HG02852 (cell line): Measurements from ENCODE around the gene CASP2.
"Not testable (repeated sequence)": the region's sequence is repeated elsewhere in the genome, so short reads cannot be mapped to it uniquely, and the experiment has no call there.

ENCODE experiments used
- ATAC-seq: cut with Tn5 transposase; IDR thresholded peaks from one replicate; pipeline ENCODE4 v1.9.1; 2021; ENCODE audit warnings: mild to moderate bottlenecking, moderate library complexity; ENCODE audit not compliant: unreplicated experiment

The CASP2 gene

GRCh38 chr7:143263266-143264195 lies 24.6 kb upstream of the CASP2 start, which contains the start of gene GSTK1:
TSS of gene GSTK1 (plus strand) at chr7:143263441. CDS start at chr7:143263514, 73 bp downstream.
- ATAC-seq, result peak; percentile 95

GRCh38 chr7:143264196-143264568 lies 24.0 kb upstream of the CASP2 start:
- ATAC-seq, result not testable (repeated sequence)

GRCh38 chr7:143265017-143265693 lies 23.0 kb upstream of the CASP2 start:
- ATAC-seq, result no peak

GRCh38 chr7:143269251-143269650 lies 18.9 kb upstream of the CASP2 start:
- no peak for ATAC-seq

GRCh38 chr7:143271240-143271639 lies 16.9 kb upstream of the CASP2 start:
- ATAC-seq, result no peak

GRCh38 chr7:143272871-143273270 lies 15.3 kb upstream of the CASP2 start:
- no peak for ATAC-seq

GRCh38 chr7:143279186-143280098 lies 8.7 kb upstream of the CASP2 start:
- no peak for ATAC-seq

- ATAC-seq, result no peak
Observed at GRCh38 chr7:143280160-143280559, 8.0 kb upstream of the CASP2 start.

GRCh38 chr7:143280566-143280965 lies 7.6 kb upstream of the CASP2 start:
- ATAC-seq, result no peak

GRCh38 chr7:143281529-143281928 lies 6.6 kb upstream of the CASP2 start:
- no peak for ATAC-seq

GRCh38 chr7:143282124-143282523 lies 6.0 kb upstream of the CASP2 start:
- no peak for ATAC-seq

GRCh38 chr7:143283381-143283780 lies 4.8 kb upstream of the CASP2 start:
- ATAC-seq, result no peak

- no peak for ATAC-seq
Observed at GRCh38 chr7:143284591-143285469, 3.3 kb upstream of the CASP2 start, which contains the start of gene TMEM139. TSS of gene TMEM139 (plus strand) at chr7:143284958. CDS start at chr7:143285958, 1,000 bp downstream.

GRCh38 chr7:143285470-143285778 lies 2.7 kb upstream of the CASP2 start:
- no peak for ATAC-seq

- no peak for ATAC-seq
Observed at GRCh38 chr7:143285806-143286521, 2.2 kb upstream of the CASP2 start.

GRCh38 chr7:143286522-143286890 lies 1.6 kb upstream of the CASP2 start:
- ATAC-seq, result no peak

- ATAC-seq, result no peak
Observed at GRCh38 chr7:143287339-143287934, 714 bp upstream of the CASP2 start.

GRCh38 chr7:143288836-143289235 lies 685 bp downstream of the CASP2 start:
- ATAC-seq, result no peak

- no peak for ATAC-seq
Observed at GRCh38 chr7:143289421-143289820, 1.3 kb downstream of the CASP2 start.
